HCT116 (cell line): ENCODE results near the gene GSTT4.

Experiments used
- ATF3 ChIP-seq: IDR thresholded peaks from 2 replicates; pipeline ENCODE4 v1.6.1; 2012
- CTCF ChIP-seq, 3 experiments: fragments of 200-600 bp in 1 of 3; sonication (generic) in 1 of 3; IDR thresholded peaks in 2 of 3; conservative IDR thresholded peaks in 1 of 3; 2 replicates each; pipeline ENCODE4 v1.5.1; 2012 to 2017; ENCODE audit warnings: low read depth in 2 of 3, low read length in 2 of 3, antibody characterized with exemption in 1 of 3, borderline replicate concordance in 1 of 3, control low read depth in 1 of 3, mild to moderate bottlenecking in 1 of 3, mixed read lengths in 1 of 3, mixed run types in 1 of 3, moderate library complexity in 1 of 3; ENCODE audit not compliant: insufficient read depth in 1 of 3
- EGR1 ChIP-seq: IDR thresholded peaks from 2 replicates; pipeline ENCODE4 v1.6.1; 2012; ENCODE audit warnings: low read depth
- POLR2A ChIP-seq: IDR thresholded peaks from 2 replicates; pipeline ENCODE4 v1.7.0; 2011; ENCODE audit warnings: borderline replicate concordance; ENCODE audit not compliant: insufficient read depth, insufficient read length; ENCODE audit errors: extremely low read depth
- RAD21 ChIP-seq: IDR thresholded peaks from 2 replicates; pipeline ENCODE4 v1.6.1; 2012; ENCODE audit warnings: low read depth, mild to moderate bottlenecking
- SRF ChIP-seq: IDR thresholded peaks from 2 replicates; pipeline ENCODE4 v1.6.1; 2012; ENCODE audit warnings: low read depth

GRCh38 chr22:24011735-24012068 is 6.4 kb upstream of the GSTT4 start:
- TF ChIP-seq CTCF (IDR thresholded peaks at IDR 0.05 in 2 of 3, conservative IDR thresholded peaks at IDR 0.05 in 1 of 3; ENCODE audit: borderline replicate concordance in 1 of 3, insufficient read depth in 1 of 3, low read depth in 2 of 3, low read length in 2 of 3) (no peak), RAD21 (no peak), SRF (no peak), ATF3 (no peak), POLR2A (no peak), EGR1 (no peak)
